ENCODE results near the gene TBCB.

Gene TBCB

DNA sequence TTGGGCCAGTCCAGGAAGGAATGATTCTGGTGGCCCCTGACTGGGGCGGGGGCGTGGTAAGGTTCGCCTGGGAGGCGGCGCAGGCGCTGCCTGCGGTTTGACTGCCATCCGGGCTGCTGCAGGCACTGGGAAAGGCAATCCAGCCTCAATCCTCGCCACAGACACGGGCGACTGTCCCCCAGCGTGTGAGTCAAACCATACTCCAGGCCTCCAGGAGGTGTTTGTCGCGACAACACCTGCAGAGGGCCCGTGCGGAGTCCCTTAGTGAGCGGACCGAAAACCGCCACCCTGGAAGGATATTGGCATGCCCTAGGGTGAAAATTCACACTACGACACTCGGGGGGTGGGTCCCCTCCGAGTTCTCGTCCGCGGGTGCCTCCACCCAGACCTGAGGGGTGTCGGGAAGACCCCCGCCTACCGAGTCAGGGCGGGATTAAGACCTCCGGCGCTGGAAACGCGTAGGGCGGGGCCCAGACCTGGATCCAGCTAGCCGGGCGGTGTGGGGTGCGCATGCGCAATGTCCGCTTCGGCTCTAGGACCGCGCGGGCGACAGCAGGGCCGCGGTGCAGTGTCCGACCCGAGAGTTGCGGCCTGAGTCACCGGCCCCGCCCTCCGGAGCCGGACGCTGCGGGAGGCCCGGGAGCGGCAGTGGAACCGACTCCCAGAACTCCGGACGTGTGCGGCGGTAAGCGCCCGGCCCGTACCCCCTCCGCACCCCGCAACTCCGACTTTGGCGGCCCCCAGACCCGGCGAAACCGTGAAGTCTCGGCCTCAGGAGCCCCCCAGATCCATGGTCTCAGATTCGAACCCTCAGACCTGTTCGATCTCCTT lies 24.4 kb downstream of the TBCB start, which contains the start of gene CAPNS1:
Gene CAPNS1, plus strand, starts transcription at position 594 of the 831 bp plus-strand sequence. CDS start 946 bp downstream, outside the sequence.
- TF ChIP-seq, protein P1, sequence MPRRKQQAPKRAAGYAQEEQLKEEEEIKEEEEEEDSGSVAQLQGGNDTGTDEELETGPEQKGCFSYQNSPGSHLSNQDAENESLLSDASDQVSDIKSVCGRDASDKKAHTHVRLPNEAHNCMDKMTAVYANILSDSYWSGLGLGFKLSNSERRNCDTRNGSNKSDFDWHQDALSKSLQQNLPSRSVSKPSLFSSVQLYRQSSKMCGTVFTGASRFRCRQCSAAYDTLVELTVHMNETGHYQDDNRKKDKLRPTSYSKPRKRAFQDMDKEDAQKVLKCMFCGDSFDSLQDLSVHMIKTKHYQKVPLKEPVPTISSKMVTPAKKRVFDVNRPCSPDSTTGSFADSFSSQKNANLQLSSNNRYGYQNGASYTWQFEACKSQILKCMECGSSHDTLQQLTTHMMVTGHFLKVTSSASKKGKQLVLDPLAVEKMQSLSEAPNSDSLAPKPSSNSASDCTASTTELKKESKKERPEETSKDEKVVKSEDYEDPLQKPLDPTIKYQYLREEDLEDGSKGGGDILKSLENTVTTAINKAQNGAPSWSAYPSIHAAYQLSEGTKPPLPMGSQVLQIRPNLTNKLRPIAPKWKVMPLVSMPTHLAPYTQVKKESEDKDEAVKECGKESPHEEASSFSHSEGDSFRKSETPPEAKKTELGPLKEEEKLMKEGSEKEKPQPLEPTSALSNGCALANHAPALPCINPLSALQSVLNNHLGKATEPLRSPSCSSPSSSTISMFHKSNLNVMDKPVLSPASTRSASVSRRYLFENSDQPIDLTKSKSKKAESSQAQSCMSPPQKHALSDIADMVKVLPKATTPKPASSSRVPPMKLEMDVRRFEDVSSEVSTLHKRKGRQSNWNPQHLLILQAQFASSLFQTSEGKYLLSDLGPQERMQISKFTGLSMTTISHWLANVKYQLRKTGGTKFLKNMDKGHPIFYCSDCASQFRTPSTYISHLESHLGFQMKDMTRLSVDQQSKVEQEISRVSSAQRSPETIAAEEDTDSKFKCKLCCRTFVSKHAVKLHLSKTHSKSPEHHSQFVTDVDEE (CRISPR knock-in tag; IDR thresholded peaks at IDR 0.05), result 0 out of 2 replicates have a peak, but pooled peaks have one; percentile 39
- TF ChIP-seq SNAI2 (CRISPR knock-in tag; IDR thresholded peaks at IDR 0.05), result no peak
- ATAC-seq, result peak; percentile 87

DNA sequence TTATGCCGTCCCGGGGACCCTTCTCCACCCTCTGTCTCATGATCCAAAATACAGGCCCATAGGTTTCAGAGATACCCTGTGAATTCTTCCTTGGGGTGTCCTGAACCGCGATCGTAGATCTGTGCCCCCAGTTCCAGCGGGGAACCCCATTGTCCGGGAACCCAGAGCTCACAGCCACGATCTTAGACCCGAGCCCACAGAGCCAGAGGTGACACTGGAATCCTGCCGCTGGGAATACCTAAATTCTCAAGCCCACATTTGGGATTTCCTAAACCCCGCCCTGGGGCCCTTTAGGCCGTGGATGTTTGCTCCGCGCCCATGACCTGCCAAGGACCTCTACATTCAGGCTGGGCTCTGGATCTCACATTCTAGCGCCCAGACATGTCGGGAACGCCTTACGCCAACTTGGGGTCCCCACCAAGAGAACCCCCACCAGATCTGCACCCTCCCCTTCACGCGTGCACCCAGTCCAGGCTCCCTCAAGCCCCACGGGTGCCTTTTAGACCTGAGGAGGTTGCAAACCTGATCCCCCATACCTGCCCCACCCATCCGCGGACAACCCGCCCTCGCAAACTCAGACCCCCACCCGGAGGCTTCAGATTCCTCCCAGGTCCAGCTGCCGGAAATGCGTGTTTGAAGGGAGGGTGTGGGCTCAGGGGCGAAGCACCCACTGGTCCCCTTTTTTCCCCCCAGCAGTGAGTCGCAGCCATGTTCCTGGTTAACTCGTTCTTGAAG lies 25.2 kb downstream of the TBCB start:
- peak; percentile 24 for ATAC-seq

More for the DNA sequence above, 25.2 kb downstream of the TBCB start:
- TF ChIP-seq SNAI2 (CRISPR knock-in tag; IDR thresholded peaks at IDR 0.05) (no peak), ZFP3 (CRISPR knock-in tag; IDR thresholded peaks at IDR 0.05) (no peak), ZNF8 (CRISPR knock-in tag; IDR thresholded peaks at IDR 0.05) (no peak), GLIS3 (CRISPR knock-in tag; IDR thresholded peaks at IDR 0.05) (no peak), ZC3H10 (CRISPR knock-in tag; IDR thresholded peaks at IDR 0.05) (no peak), ESRRG (CRISPR knock-in tag; IDR thresholded peaks at IDR 0.05) (no peak), ZFP30 (CRISPR knock-in tag; IDR thresholded peaks at IDR 0.05) (no peak), PPARA (CRISPR knock-in tag; IDR thresholded peaks at IDR 0.05; ENCODE audit: borderline replicate concordance) (no peak), TCF4 (CRISPR knock-in tag; IDR thresholded peaks at IDR 0.05; ENCODE audit: borderline replicate concordance) (no peak), TOX (CRISPR knock-in tag; IDR thresholded peaks at IDR 0.05; ENCODE audit: borderline replicate concordance) (no peak), ZNF70 (CRISPR knock-in tag; IDR thresholded peaks at IDR 0.05) (no peak), RARB (CRISPR knock-in tag; IDR thresholded peaks at IDR 0.05) (no peak), ISL1 (CRISPR knock-in tag; IDR thresholded peaks at IDR 0.05) (no peak), BACH2 (CRISPR knock-in tag; IDR thresholded peaks at IDR 0.05; ENCODE audit: borderline replicate concordance) (no peak)
- TF ChIP-seq, protein P2, sequence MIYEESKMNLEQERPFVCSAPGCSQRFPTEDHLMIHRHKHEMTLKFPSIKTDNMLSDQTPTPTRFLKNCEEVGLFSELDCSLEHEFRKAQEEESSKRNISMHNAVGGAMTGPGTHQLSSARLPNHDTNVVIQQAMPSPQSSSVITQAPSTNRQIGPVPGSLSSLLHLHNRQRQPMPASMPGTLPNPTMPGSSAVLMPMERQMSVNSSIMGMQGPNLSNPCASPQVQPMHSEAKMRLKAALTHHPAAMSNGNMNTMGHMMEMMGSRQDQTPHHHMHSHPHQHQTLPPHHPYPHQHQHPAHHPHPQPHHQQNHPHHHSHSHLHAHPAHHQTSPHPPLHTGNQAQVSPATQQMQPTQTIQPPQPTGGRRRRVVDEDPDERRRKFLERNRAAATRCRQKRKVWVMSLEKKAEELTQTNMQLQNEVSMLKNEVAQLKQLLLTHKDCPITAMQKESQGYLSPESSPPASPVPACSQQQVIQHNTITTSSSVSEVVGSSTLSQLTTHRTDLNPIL (CRISPR knock-in tag; IDR thresholded peaks at IDR 0.05; ENCODE audit: low read depth), result no peak; the same call in 1 of the 2 replicates
- TF ChIP-seq, protein P3, sequence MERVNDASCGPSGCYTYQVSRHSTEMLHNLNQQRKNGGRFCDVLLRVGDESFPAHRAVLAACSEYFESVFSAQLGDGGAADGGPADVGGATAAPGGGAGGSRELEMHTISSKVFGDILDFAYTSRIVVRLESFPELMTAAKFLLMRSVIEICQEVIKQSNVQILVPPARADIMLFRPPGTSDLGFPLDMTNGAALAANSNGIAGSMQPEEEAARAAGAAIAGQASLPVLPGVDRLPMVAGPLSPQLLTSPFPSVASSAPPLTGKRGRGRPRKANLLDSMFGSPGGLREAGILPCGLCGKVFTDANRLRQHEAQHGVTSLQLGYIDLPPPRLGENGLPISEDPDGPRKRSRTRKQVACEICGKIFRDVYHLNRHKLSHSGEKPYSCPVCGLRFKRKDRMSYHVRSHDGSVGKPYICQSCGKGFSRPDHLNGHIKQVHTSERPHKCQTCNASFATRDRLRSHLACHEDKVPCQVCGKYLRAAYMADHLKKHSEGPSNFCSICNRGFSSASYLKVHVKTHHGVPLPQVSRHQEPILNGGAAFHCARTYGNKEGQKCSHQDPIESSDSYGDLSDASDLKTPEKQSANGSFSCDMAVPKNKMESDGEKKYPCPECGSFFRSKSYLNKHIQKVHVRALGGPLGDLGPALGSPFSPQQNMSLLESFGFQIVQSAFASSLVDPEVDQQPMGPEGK (CRISPR knock-in tag; IDR thresholded peaks at IDR 0.05; ENCODE audit: borderline replicate concordance), result no peak
- TF ChIP-seq, protein P4, sequence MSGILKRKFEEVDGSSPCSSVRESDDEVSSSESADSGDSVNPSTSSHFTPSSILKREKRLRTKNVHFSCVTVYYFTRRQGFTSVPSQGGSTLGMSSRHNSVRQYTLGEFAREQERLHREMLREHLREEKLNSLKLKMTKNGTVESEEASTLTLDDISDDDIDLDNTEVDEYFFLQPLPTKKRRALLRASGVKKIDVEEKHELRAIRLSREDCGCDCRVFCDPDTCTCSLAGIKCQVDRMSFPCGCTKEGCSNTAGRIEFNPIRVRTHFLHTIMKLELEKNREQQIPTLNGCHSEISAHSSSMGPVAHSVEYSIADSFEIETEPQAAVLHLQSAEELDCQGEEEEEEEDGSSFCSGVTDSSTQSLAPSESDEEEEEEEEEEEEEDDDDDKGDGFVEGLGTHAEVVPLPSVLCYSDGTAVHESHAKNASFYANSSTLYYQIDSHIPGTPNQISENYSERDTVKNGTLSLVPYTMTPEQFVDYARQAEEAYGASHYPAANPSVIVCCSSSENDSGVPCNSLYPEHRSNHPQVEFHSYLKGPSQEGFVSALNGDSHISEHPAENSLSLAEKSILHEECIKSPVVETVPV (CRISPR knock-in tag; IDR thresholded peaks at IDR 0.05), result no peak
- TF ChIP-seq, protein P1 (CRISPR knock-in tag; IDR thresholded peaks at IDR 0.05), result no peak
